ENCODE results near the gene CFAP97.
A peak's percentile ranks its signal among the peaks of the same experiment; 100 is the strongest.

The CFAP97 gene

GRCh38 chr4:185222598-185222997, 18.8 kb upstream of the CFAP97 start:
- no peaks in the 10 kb centered on the region for H3K9me3 ChIP-seq (ENCODE audit: control insufficient read depth, insufficient read depth, low read depth, low read length)
- H3K27ac ChIP-seq (ENCODE audit: low read depth, low read length), result no peak overlapping the region
- H3K36me3 ChIP-seq (ENCODE audit: control insufficient read depth, insufficient read depth, low read length), result no peaks in the 10 kb centered on the region
- no peak overlapping the region for H3K9ac ChIP-seq (ENCODE audit: low read length)
- H3K27me3 ChIP-seq (ENCODE audit: control insufficient read depth, insufficient read depth, low read length), result no peaks in the 10 kb centered on the region
- no peaks in the 10 kb centered on the region for H3K4me1 ChIP-seq (ENCODE audit: control insufficient read depth, insufficient read depth, low read length)
- no peak overlapping the region for H3K4me3 ChIP-seq (ENCODE audit: low read depth, low read length)

- Histone ChIP-seq H3K4me3 (ENCODE audit: low read depth, low read length) (no peak overlapping the region), H3K36me3 (ENCODE audit: control insufficient read depth, insufficient read depth, low read length) (no peaks in the 10 kb centered on the region), H3K27ac (ENCODE audit: low read depth, low read length) (no peak overlapping the region), H3K9me3 (ENCODE audit: control insufficient read depth, insufficient read depth, low read depth, low read length) (no peaks in the 10 kb centered on the region), H3K4me1 (ENCODE audit: control insufficient read depth, insufficient read depth, low read length) (peaks cover 6% of the 10 kb centered on the region), H3K27me3 (ENCODE audit: control insufficient read depth, insufficient read depth, low read length) (no peaks in the 10 kb centered on the region), H3K9ac (ENCODE audit: low read length) (no peak overlapping the region)
Observed at GRCh38 chr4:185221912-185222311, 18.1 kb upstream of the CFAP97 start.

GRCh38 chr4:185221491-185221890, 17.7 kb upstream of the CFAP97 start:
- no peaks in the 10 kb centered on the region for H3K27me3 ChIP-seq (ENCODE audit: control insufficient read depth, insufficient read depth, low read length)
- H3K36me3 ChIP-seq (ENCODE audit: control insufficient read depth, insufficient read depth, low read length), result no peaks in the 10 kb centered on the region
- H3K9ac ChIP-seq (ENCODE audit: low read length), result no peak overlapping the region
- peaks cover 10% of the 10 kb centered on the region for H3K4me1 ChIP-seq (ENCODE audit: control insufficient read depth, insufficient read depth, low read length)
- H3K4me3 ChIP-seq (ENCODE audit: low read depth, low read length), result no peak overlapping the region
- no peak overlapping the region for H3K27ac ChIP-seq (ENCODE audit: low read depth, low read length)
- no peaks in the 10 kb centered on the region for H3K9me3 ChIP-seq (ENCODE audit: control insufficient read depth, insufficient read depth, low read depth, low read length)

GRCh38 chr4:185219551-185220344, 15.9 kb upstream of the CFAP97 start:
- H3K27ac ChIP-seq (ENCODE audit: low read depth, low read length), result no peak overlapping the region
- H3K36me3 ChIP-seq (ENCODE audit: control insufficient read depth, insufficient read depth, low read length), result no peaks in the 10 kb centered on the region
- H3K9me3 ChIP-seq (ENCODE audit: control insufficient read depth, insufficient read depth, low read depth, low read length), result no peaks in the 10 kb centered on the region
- no peak overlapping the region for H3K4me3 ChIP-seq (ENCODE audit: low read depth, low read length)
- H3K4me1 ChIP-seq (ENCODE audit: control insufficient read depth, insufficient read depth, low read length), result peaks cover 15% of the 10 kb centered on the region
- no peaks in the 10 kb centered on the region for H3K27me3 ChIP-seq (ENCODE audit: control insufficient read depth, insufficient read depth, low read length)
- no peak overlapping the region for H3K9ac ChIP-seq (ENCODE audit: low read length)

GRCh38 chr4:185218312-185218711, 14.5 kb upstream of the CFAP97 start:
- no peaks in the 10 kb centered on the region for H3K36me3 ChIP-seq (ENCODE audit: control insufficient read depth, insufficient read depth, low read length)
- H3K9me3 ChIP-seq (ENCODE audit: control insufficient read depth, insufficient read depth, low read depth, low read length), result no peaks in the 10 kb centered on the region
- no peaks in the 10 kb centered on the region for H3K27me3 ChIP-seq (ENCODE audit: control insufficient read depth, insufficient read depth, low read length)
- H3K4me1 ChIP-seq (ENCODE audit: control insufficient read depth, insufficient read depth, low read length), result peaks cover 27% of the 10 kb centered on the region
- H3K27ac ChIP-seq (ENCODE audit: low read depth, low read length), result no peak overlapping the region
- no peak overlapping the region for H3K4me3 ChIP-seq (ENCODE audit: low read depth, low read length)
- H3K9ac ChIP-seq (ENCODE audit: low read length), result no peak overlapping the region

GRCh38 chr4:185217408-185217975, 13.7 kb upstream of the CFAP97 start:
- peaks cover 32% of the 10 kb centered on the region for H3K4me1 ChIP-seq (ENCODE audit: control insufficient read depth, insufficient read depth, low read length)
- no peak overlapping the region for H3K9ac ChIP-seq (ENCODE audit: low read length)
- H3K27ac ChIP-seq (ENCODE audit: low read depth, low read length), result no peak overlapping the region

GRCh38 chr4:185215261-185215660, 11.5 kb upstream of the CFAP97 start:
- Histone ChIP-seq H3K27ac (ENCODE audit: low read depth, low read length) (no peak overlapping the region), H3K9me3 (ENCODE audit: control insufficient read depth, insufficient read depth, low read depth, low read length) (no peaks in the 10 kb centered on the region), H3K4me3 (ENCODE audit: low read depth, low read length) (no peak overlapping the region), H3K36me3 (ENCODE audit: control insufficient read depth, insufficient read depth, low read length) (no peaks in the 10 kb centered on the region), H3K4me1 (ENCODE audit: control insufficient read depth, insufficient read depth, low read length) (peaks cover 44% of the 10 kb centered on the region), H3K27me3 (ENCODE audit: control insufficient read depth, insufficient read depth, low read length) (no peaks in the 10 kb centered on the region), H3K9ac (ENCODE audit: low read length) (no peak overlapping the region)

More at GRCh38 chr4:185217408-185217975, 13.7 kb upstream of the CFAP97 start:
- no peaks in the 10 kb centered on the region for H3K36me3 ChIP-seq (ENCODE audit: control insufficient read depth, insufficient read depth, low read length)
- H3K27me3 ChIP-seq (ENCODE audit: control insufficient read depth, insufficient read depth, low read length), result no peaks in the 10 kb centered on the region
- no peak overlapping the region for H3K4me3 ChIP-seq (ENCODE audit: low read depth, low read length)
- H3K9me3 ChIP-seq (ENCODE audit: control insufficient read depth, insufficient read depth, low read depth, low read length), result no peaks in the 10 kb centered on the region

GRCh38 chr4:185213877-185214276, 10.1 kb upstream of the CFAP97 start:
- no peak overlapping the region for H3K27ac ChIP-seq (ENCODE audit: low read depth, low read length)
- no peak overlapping the region for H3K4me3 ChIP-seq (ENCODE audit: low read depth, low read length)
- no peaks in the 10 kb centered on the region for H3K36me3 ChIP-seq (ENCODE audit: control insufficient read depth, insufficient read depth, low read length)
- peaks cover 47% of the 10 kb centered on the region for H3K4me1 ChIP-seq (ENCODE audit: control insufficient read depth, insufficient read depth, low read length)
- no peak overlapping the region for H3K9ac ChIP-seq (ENCODE audit: low read length)
- H3K9me3 ChIP-seq (ENCODE audit: control insufficient read depth, insufficient read depth, low read depth, low read length), result no peaks in the 10 kb centered on the region
- H3K27me3 ChIP-seq (ENCODE audit: control insufficient read depth, insufficient read depth, low read length), result peaks cover 2% of the 10 kb centered on the region; the same call in 1 of the 2 replicates

- Histone ChIP-seq H3K4me3 (ENCODE audit: low read depth, low read length) (no peak overlapping the region), H3K36me3 (ENCODE audit: control insufficient read depth, insufficient read depth, low read length) (no peaks in the 10 kb centered on the region), H3K9ac (ENCODE audit: low read length) (no peak overlapping the region), H3K9me3 (ENCODE audit: control insufficient read depth, insufficient read depth, low read depth, low read length) (no peaks in the 10 kb centered on the region), H3K4me1 (ENCODE audit: control insufficient read depth, insufficient read depth, low read length) (peaks cover 50% of the 10 kb centered on the region), H3K27me3 (ENCODE audit: control insufficient read depth, insufficient read depth, low read length) (peaks cover 10% of the 10 kb centered on the region), H3K27ac (ENCODE audit: low read depth, low read length) (no peak overlapping the region)
Observed at GRCh38 chr4:185212581-185212980, 8.8 kb upstream of the CFAP97 start.

- H3K36me3 ChIP-seq (ENCODE audit: control insufficient read depth, insufficient read depth, low read length), result no peaks in the 10 kb centered on the region
- peaks cover 41% of the 10 kb centered on the region for H3K4me1 ChIP-seq (ENCODE audit: control insufficient read depth, insufficient read depth, low read length)
- no peaks in the 10 kb centered on the region for H3K9me3 ChIP-seq (ENCODE audit: control insufficient read depth, insufficient read depth, low read depth, low read length)
- no peak overlapping the region for H3K9ac ChIP-seq (ENCODE audit: low read length)
- H3K27ac ChIP-seq (ENCODE audit: low read depth, low read length), result no peak overlapping the region
- H3K4me3 ChIP-seq (ENCODE audit: low read depth, low read length), result peak overlapping the region; percentile 82
- H3K27me3 ChIP-seq (ENCODE audit: control insufficient read depth, insufficient read depth, low read length), result peaks cover 10% of the 10 kb centered on the region
Observed at GRCh38 chr4:185211641-185212040, 7.8 kb upstream of the CFAP97 start.

- Histone ChIP-seq H3K4me3 (ENCODE audit: low read depth, low read length) (peak overlapping the region; percentile 82), H3K27me3 (ENCODE audit: control insufficient read depth, insufficient read depth, low read length) (peaks cover 10% of the 10 kb centered on the region), H3K4me1 (ENCODE audit: control insufficient read depth, insufficient read depth, low read length) (peaks cover 41% of the 10 kb centered on the region), H3K9me3 (ENCODE audit: control insufficient read depth, insufficient read depth, low read depth, low read length) (no peaks in the 10 kb centered on the region), H3K36me3 (ENCODE audit: control insufficient read depth, insufficient read depth, low read length) (no peaks in the 10 kb centered on the region), H3K9ac (ENCODE audit: low read length) (peak overlapping the region; percentile 74), H3K27ac (ENCODE audit: low read depth, low read length) (no peak overlapping the region)
Observed at GRCh38 chr4:185211035-185211434, 7.2 kb upstream of the CFAP97 start.
